K562 (cell line): ENCODE measurements around the gene RNF6. TPM values are rescaled to one million over a fixed set of nuclear protein-coding genes. Genes with fewer than 3 reads are reported as not detected.

Experiments used
- C11orf30 ChIP-seq: fragments of 450-650 bp; IDR thresholded peaks from 2 replicates; pipeline ENCODE4 v1.6.1; 2016; ENCODE audit warnings: low read depth, mild to moderate bottlenecking
- CBX2 ChIP-seq: fragments of 200-600 bp; sonication (generic); IDR thresholded peaks from one replicate; pipeline ENCODE4 v1.6.1; 2012; ENCODE audit warnings: mild to moderate bottlenecking, low read length, inconsistent platforms; ENCODE audit not compliant: insufficient read depth, poor library complexity, severe bottlenecking
- CBX3 ChIP-seq, 2 experiments: IDR thresholded peaks; 1 replicate in 1 of 2; 2 replicates in 1 of 2; pipeline ENCODE4 v1.6.1; 2012; ENCODE audit warnings: inconsistent platforms in 2 of 2, low read length in 2 of 2, borderline replicate concordance in 1 of 2, control low read depth in 1 of 2
- E2F5 ChIP-seq: sonication (generic); formaldehyde crosslinking; IDR thresholded peaks from 2 replicates; pipeline ENCODE4 v1.8.0; 2022; ENCODE audit warnings: mild to moderate bottlenecking, missing genetic modification reagents
- FIP1L1 ChIP-seq: fragments of 200-400 bp; formaldehyde crosslinking; IDR thresholded peaks from 2 replicates; pipeline ENCODE4 v1.6.1; 2018; ENCODE audit warnings: mild to moderate bottlenecking, low read depth, low read length; ENCODE audit not compliant: poor library complexity, severe bottlenecking
- HDAC8 ChIP-seq: fragments of 450-650 bp; IDR thresholded peaks from 2 replicates; pipeline ENCODE4 v1.6.1; 2016; ENCODE audit warnings: mild to moderate bottlenecking, missing genetic modification characterization, moderate library complexity, missing compliant biosample characterization
- MECOM ChIP-seq: fragments of 250-450 bp; sonication (Bioruptor Pico); IDR thresholded peaks from 2 replicates; pipeline ENCODE4 v1.8.0; 2022; ENCODE audit warnings: inconsistent platforms
- MYBL2 ChIP-seq, 2 experiments: fragments of 450-650 bp in 1 of 2; sonication (generic) in 1 of 2; formaldehyde crosslinking in 1 of 2; IDR thresholded peaks; 2 replicates each; pipeline versions ENCODE4 v1.6.1 to v1.8.1; 2017 to 2022; ENCODE audit warnings: borderline replicate concordance in 1 of 2, inconsistent platforms in 1 of 2, low read depth in 1 of 2, mild to moderate bottlenecking in 1 of 2, missing genetic modification reagents in 1 of 2, moderate library complexity in 1 of 2
- MYC ChIP-seq, 2 experiments: fragments of 250-450 bp in 1 of 2; sonication (Bioruptor Pico) in 1 of 2; IDR thresholded peaks; 2 replicates each; pipeline versions ENCODE4 v1.5.1 to v1.6.1; 2012 to 2021; ENCODE audit warnings: low read depth in 2 of 2, borderline replicate concordance in 1 of 2, improper control_type of control experiment in 1 of 2, low read length in 1 of 2, mild to moderate bottlenecking in 1 of 2, moderate library complexity in 1 of 2
- MYNN ChIP-seq, 2 experiments: sonication (generic); formaldehyde crosslinking in 1 of 2; IDR thresholded peaks; 2 replicates each; pipeline versions ENCODE4 v1.5.0 to v1.6.1; 2016 to 2020; ENCODE audit warnings: antibody characterized with exemption in 1 of 2, missing genetic modification reagents in 1 of 2
- NFRKB ChIP-seq: fragments of 450-650 bp; IDR thresholded peaks from 2 replicates; pipeline ENCODE4 v1.6.1; 2016; ENCODE audit warnings: low read depth
- PPARD ChIP-seq: fragments of 250-450 bp; sonication (Bioruptor Pico); IDR thresholded peaks from 2 replicates; pipeline ENCODE4 v1.8.0; 2022; ENCODE audit warnings: inconsistent platforms, mild to moderate bottlenecking, moderate library complexity
- RBBP5 ChIP-seq: fragments of 200-600 bp; sonication (generic); IDR thresholded peaks from 2 replicates; pipeline ENCODE4 v1.6.1; 2012; ENCODE audit warnings: borderline replicate concordance, mild to moderate bottlenecking, low read length, control low read depth, inconsistent platforms; ENCODE audit not compliant: insufficient read depth, poor library complexity, severe bottlenecking
- SNIP1 ChIP-seq: fragments of 450-650 bp; IDR thresholded peaks from 2 replicates; pipeline ENCODE4 v1.7.1; 2017; ENCODE audit warnings: low read depth, mild to moderate bottlenecking
- SP2 ChIP-seq: IDR thresholded peaks from 2 replicates; pipeline ENCODE4 v1.6.1; 2011; ENCODE audit warnings: mild to moderate bottlenecking, low read depth, low read length, moderate library complexity; ENCODE audit not compliant: poor library complexity, severe bottlenecking; ENCODE audit errors: extremely low read depth
- ZC3H11A ChIP-seq: IDR thresholded peaks from 2 replicates; pipeline ENCODE4 v1.6.1; 2012; ENCODE audit warnings: low read depth, low read length, improper control_type of control experiment
- ZNF239 ChIP-seq: fragments of 250-450 bp; sonication (Bioruptor Pico); IDR thresholded peaks from 2 replicates; pipeline ENCODE4 v1.4.0; 2020; ENCODE audit warnings: mild to moderate bottlenecking
- ZNF280A ChIP-seq: fragments of 450-650 bp; IDR thresholded peaks from 2 replicates; pipeline ENCODE4 v1.6.1; 2018; ENCODE audit warnings: mild to moderate bottlenecking, low read depth; ENCODE audit not compliant: partially characterized antibody
- ZNF445 ChIP-seq: fragments of 250-450 bp; sonication (Bioruptor Pico); IDR thresholded peaks from 2 replicates; pipeline ENCODE4 v1.4.0; 2020; ENCODE audit warnings: low read depth, mild to moderate bottlenecking, moderate library complexity
- polyA plus RNA-seq, 8 experiments: library from polyadenylated mRNA; depleted of rRNA in 4 of 8; stranded (reverse) in 5 of 8; unstranded in 3 of 8; fragments of >200 nt; fragmentation: Nextera tagmentation in 2 of 8; fragmentation: Illumina TruSeq in 1 of 8; extraction: Ambion mirVana in 2 of 8; extraction: Trizol in 1 of 8; gene quantifications; 2 replicates each; pipeline versions ENCODE4 v1.2.1 to v1.2.3, GENCODE V29; 2011 to 2014; ENCODE audit warnings: inconsistent platforms in 1 of 8, missing spikeins in 1 of 8
- total RNA-seq, 7 experiments: library from RNA; depleted of rRNA in 6 of 7; stranded (reverse); fragments of >200 nt in 6 of 7; fragmentation: Illumina TruSeq in 2 of 7; extraction: Trizol in 2 of 7; gene quantifications; 2 replicates each; pipeline versions ENCODE4 v1.2.1 to v1.2.3, GENCODE V29; 2011 to 2021; ENCODE audit warnings: low replicate concordance in 1 of 7
- TF ChIP-seq, protein P1 (sequence below): sonication (generic); formaldehyde crosslinking; IDR thresholded peaks from 2 replicates; pipeline ENCODE4 v1.8.1; 2023; ENCODE audit warnings: mild to moderate bottlenecking, missing genetic modification reagents

RNF6 gene
- total and polyA plus RNA-seq, 9 of the 15 experiments (the other 6 are each of a cell fraction or from before 2014, with no cell fraction given): 12.0 to 31.4 (median 22.3) TPM

- TF ChIP-seq SP2: peak; percentile 63
- no peak for TF ChIP-seq ZNF280A
- TF ChIP-seq MECOM (CRISPR knock-in tag): no peak
- TF ChIP-seq, protein P1, sequence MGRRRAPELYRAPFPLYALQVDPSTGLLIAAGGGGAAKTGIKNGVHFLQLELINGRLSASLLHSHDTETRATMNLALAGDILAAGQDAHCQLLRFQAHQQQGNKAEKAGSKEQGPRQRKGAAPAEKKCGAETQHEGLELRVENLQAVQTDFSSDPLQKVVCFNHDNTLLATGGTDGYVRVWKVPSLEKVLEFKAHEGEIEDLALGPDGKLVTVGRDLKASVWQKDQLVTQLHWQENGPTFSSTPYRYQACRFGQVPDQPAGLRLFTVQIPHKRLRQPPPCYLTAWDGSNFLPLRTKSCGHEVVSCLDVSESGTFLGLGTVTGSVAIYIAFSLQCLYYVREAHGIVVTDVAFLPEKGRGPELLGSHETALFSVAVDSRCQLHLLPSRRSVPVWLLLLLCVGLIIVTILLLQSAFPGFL: no peak
- TF ChIP-seq MYNN (IDR thresholded peaks at IDR 0.05): no peak
- TF ChIP-seq MYNN (CRISPR knock-in tag; IDR thresholded peaks at IDR 0.05): no peak
- TF ChIP-seq C11orf30: peak; percentile 85
- TF ChIP-seq MYBL2 (IDR thresholded peaks at IDR 0.05; ENCODE audit: low read depth): no peak
- TF ChIP-seq MYBL2 (CRISPR knock-in tag; IDR thresholded peaks at IDR 0.05; ENCODE audit: borderline replicate concordance): no peak
- TF ChIP-seq ZNF445 (CRISPR knock-in tag): no peak
- TF ChIP-seq CBX2: no peak
- 0 out of 3 replicates have a peak, but pooled peaks of 1 of the 2 experiments have one; percentile 19 for TF ChIP-seq CBX3 (IDR thresholded peaks at IDR 0.05; ENCODE audit: borderline replicate concordance in 1 of 2, low read length in 2 of 2)
- peak; percentile 70 for TF ChIP-seq MYC (IDR thresholded peaks at IDR 0.05; ENCODE audit: low read depth, low read length)
- TF ChIP-seq MYC (CRISPR knock-in tag; IDR thresholded peaks at IDR 0.05; ENCODE audit: borderline replicate concordance, low read depth): peak; percentile 85; the same call in 1 of the 2 replicates
- no peak for TF ChIP-seq HDAC8
- no peak for TF ChIP-seq SNIP1
- no peak for TF ChIP-seq ZNF239 (CRISPR knock-in tag)
- no peak for TF ChIP-seq PPARD
- TF ChIP-seq E2F5: no peak
- TF ChIP-seq ZC3H11A: peak; percentile 84; the same call in 1 of the 2 replicates
- TF ChIP-seq RBBP5: peak; percentile 91
- TF ChIP-seq NFRKB: peak; percentile 77; the same call in 1 of the 2 replicates
- no peak for TF ChIP-seq FIP1L1
These were observed at the start of gene RNF6 (continued) for GRCh38 chr13:26221721-26222519.
